Lung microvascular endothelial cell (primary cell): ENCODE measurements around the gene SEZ6L2. TPM values are rescaled to one million over a fixed set of nuclear protein-coding genes. Genes with fewer than 3 reads are reported as not detected.
"Not testable (repeated sequence)": the region's sequence is repeated elsewhere in the genome, so short reads cannot be mapped to it uniquely, and the experiment has no call there.

ENCODE experiments used
- DNase-seq, 2 donors: peaks; one replicate each; pipeline versions ENCODE4 v3.0.0 to v3.0.0-alpha.2; 2010; ENCODE audit warnings: low read depth in 2 of 2
- total RNA-seq: library from RNA; depleted of rRNA; stranded (reverse); fragments of >200 nt; gene quantifications from 2 replicates; pipeline ENCODE4 v1.2.1, GENCODE V29; 2014

The SEZ6L2 gene
- total RNA-seq, 1 donor from 2014 or later, result 0.99 TPM

- no peak for DNase-seq
Measured at GRCh38 chr16:29910819-29911675, 11.7 kb upstream of the SEZ6L2 start.

- not testable (repeated sequence) for DNase-seq
Measured at GRCh38 chr16:29909851-29910250, 10.5 kb upstream of the SEZ6L2 start.

- no peak for DNase-seq
Measured at GRCh38 chr16:29909391-29909790, 10.0 kb upstream of the SEZ6L2 start.

GRCh38 chr16:29908719-29909220, 9.4 kb upstream of the SEZ6L2 start:
- no peak for DNase-seq

GRCh38 chr16:29907973-29908372, 8.6 kb upstream of the SEZ6L2 start:
- DNase-seq, result no peak

GRCh38 chr16:29906520-29907244, 7.3 kb upstream of the SEZ6L2 start:
- DNase-seq, result no peak

- DNase-seq, result no peak
Measured at GRCh38 chr16:29905668-29906067, 6.3 kb upstream of the SEZ6L2 start.

- DNase-seq, result no peak
Measured at GRCh38 chr16:29904947-29905346, 5.6 kb upstream of the SEZ6L2 start.

GRCh38 chr16:29903590-29903989, 4.2 kb upstream of the SEZ6L2 start:
- no peak for DNase-seq

GRCh38 chr16:29901607-29901945, 2.2 kb upstream of the SEZ6L2 start:
- no peak for DNase-seq

- no peak for DNase-seq
Measured at GRCh38 chr16:29900888-29901606, 1.7 kb upstream of the SEZ6L2 start.

GRCh38 chr16:29900102-29900887, 945 bp upstream of the SEZ6L2 start, which contains the start of gene ASPHD1:
TSS of gene ASPHD1 (plus strand) at chr16:29900488. CDS start at chr16:29900972, 484 bp downstream.
- peak; percentile 53 to 58 for DNase-seq

GRCh38 chr16:29898804-29899515, 390 bp downstream of the SEZ6L2 start:
- DNase-seq, result no peak

- no peak for DNase-seq
Measured at GRCh38 chr16:29898135-29898803, 1.1 kb downstream of the SEZ6L2 start.

- DNase-seq, result no peak
Measured at GRCh38 chr16:29897333-29897732, 2.0 kb downstream of the SEZ6L2 start.

- no peak for DNase-seq
Measured at GRCh38 chr16:29896841-29897240, 2.5 kb downstream of the SEZ6L2 start.

GRCh38 chr16:29894352-29894751, 5.0 kb downstream of the SEZ6L2 start:
- no peak for DNase-seq

GRCh38 chr16:29893553-29893952, 5.8 kb downstream of the SEZ6L2 start:
- no peak for DNase-seq

GRCh38 chr16:29892458-29892813, 6.9 kb downstream of the SEZ6L2 start:
- no peak for DNase-seq
